ENCODE results near the gene SPATA31A6. TPM values are rescaled to one million over a fixed set of nuclear protein-coding genes. Genes with fewer than 3 reads are reported as not detected.
"Not testable (repeated sequence)": the region's sequence is repeated elsewhere in the genome, so short reads cannot be mapped to it uniquely, and the experiment has no call there.

The SPATA31A6 gene
- total RNA-seq = not detected in 2 replicates

DNA sequence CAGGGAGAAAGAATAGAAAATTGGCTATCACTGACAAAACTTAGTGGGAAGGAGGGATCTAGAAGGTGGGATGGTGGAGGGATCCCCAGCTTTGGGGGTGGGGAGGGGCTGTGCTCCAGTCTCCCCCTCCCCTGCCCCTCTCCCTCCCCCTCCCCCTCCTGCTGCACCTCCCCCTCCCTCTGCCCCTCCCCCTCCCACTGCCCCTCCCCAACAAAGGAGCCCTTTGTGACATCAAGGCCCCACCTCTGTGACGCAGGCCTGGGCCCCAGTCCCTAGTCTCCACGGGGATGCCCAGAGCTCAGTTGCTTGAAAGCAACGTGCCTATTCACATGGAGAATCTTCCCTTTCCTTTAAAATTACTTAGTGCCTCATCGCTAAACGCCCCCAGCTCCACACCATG is at the start of gene SPATA31A6:
SPATA31A6 (plus strand) TSS at position 301 of the 400 bp plus-strand sequence; CDS start at position 330, 29 bp downstream.
- intact Hi-C loops (cut with micrococcal nuclease) = not testable (repeated sequence)

- intact Hi-C loops (cut with micrococcal nuclease) = not testable (repeated sequence)
These were observed 23.2 kb upstream of the SPATA31A6 start for GRCh38 chr9:42160299-42160698.

- intact Hi-C loops (cut with micrococcal nuclease) = not testable (repeated sequence)
These were observed 36.4 kb downstream of the SPATA31A6 start for GRCh38 chr9:42219861-42220260.

- intact Hi-C loops (cut with micrococcal nuclease) = not testable (repeated sequence)
These were observed 39.8 kb downstream of the SPATA31A6 start for GRCh38 chr9:42223230-42223629.

DNA sequence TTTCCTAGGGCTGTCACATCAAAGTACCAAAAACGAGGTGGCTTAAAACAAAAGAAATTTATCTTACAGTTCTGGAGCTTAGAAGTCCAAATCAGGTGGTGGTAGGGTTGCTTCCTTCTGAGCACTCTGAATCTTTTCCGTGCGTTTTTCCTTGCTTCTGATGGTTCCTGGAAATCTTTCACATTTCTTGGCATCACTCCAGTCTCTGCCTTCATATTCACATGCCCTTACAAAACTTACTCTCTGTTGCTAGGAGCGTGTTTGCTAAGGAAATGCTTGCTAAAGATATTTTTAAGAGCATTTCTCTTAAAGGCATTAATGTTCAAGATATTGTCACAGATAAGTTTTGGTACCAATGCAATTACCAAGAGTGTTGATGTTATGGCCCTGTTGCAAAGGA is 49.6 kb downstream of the SPATA31A6 start:
- intact Hi-C loops (cut with micrococcal nuclease) = not testable (repeated sequence)

DNA sequence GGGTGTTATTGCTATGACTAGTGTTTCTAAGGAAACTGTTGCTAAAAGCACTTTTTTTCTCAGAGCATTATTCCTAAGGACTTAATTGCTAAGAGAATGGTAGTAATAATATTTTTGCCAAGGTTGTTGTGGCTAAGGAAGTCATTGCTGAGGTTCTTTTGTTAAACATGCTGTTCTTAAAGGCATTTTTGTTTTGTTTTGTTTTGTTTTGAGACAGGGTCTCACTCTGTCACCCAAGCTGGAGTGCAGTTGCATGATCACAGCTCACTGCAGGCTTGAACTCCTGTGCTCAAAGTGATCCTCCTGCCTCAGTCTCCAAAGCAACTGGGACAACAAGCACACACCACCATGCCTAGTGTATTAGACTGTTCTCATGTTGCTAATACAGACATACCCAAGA is 51.2 kb downstream of the SPATA31A6 start:
- intact Hi-C loops (cut with micrococcal nuclease) = not testable (repeated sequence)

GRCh38 chr9:42235352-42235991 is 52.0 kb downstream of the SPATA31A6 start:
- intact Hi-C loops (cut with micrococcal nuclease) = not testable (repeated sequence)

- intact Hi-C loops (cut with micrococcal nuclease) = not testable (repeated sequence)
These were observed 52.6 kb downstream of the SPATA31A6 start for GRCh38 chr9:42236097-42236496.

DNA sequence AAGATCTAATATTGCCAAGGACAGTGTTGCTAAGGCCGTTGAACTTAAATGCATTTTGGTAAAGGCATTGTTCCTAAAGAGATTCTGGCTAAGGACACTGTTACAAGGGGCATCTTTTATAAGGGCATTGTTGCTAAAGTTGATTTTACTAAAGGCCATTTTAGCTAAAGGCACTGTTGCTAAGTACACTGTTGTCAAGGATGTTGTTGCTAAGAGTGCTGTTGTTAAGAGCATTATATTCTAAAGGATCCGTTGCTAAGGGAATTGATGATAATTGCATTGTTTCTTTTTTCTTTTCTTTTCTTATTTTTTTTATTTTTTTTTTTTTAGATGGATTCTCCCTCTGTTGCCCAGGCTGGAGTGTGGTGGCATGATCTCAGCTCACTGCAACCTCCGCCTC is 53.9 kb downstream of the SPATA31A6 start:
- intact Hi-C loops (cut with micrococcal nuclease) = not testable (repeated sequence)

DNA sequence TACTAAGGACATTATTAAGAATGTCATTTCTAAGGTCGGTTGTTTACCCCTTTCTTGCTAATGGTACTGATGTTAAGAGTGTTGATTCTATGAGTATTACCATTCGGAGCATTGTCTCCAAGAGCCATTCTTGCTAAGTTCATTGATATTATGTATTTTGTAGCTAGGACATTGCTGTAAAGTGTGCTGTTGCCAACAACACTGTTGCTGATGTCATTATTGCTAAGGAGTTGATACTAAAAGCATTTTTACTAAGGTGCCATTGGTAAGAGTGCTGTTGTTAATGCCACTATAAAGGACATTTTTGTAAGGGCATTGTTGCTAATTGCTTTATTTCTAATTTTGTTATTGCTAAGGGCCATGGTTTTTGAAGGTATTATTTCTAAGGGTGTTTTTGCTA is 55.4 kb downstream of the SPATA31A6 start:
- intact Hi-C loops (cut with micrococcal nuclease) = not testable (repeated sequence)

Other genes with a start within 250 kb of the SPATA31A6 start
- gene CNTNAP3B, start 54.2 kb upstream of the SPATA31A6 start, total RNA-seq = not detected in 2 replicates

Measured in T-helper 2 cell treated with Interferon-gamma antibody and Interleukin-4, amounts not matched to agents 100 ng/mL and 5 ng/mL, for 36 hours (primary cell).